ENCODE measurements around the gene KRTAP17-1.

KRTAP17-1 gene

DNA sequence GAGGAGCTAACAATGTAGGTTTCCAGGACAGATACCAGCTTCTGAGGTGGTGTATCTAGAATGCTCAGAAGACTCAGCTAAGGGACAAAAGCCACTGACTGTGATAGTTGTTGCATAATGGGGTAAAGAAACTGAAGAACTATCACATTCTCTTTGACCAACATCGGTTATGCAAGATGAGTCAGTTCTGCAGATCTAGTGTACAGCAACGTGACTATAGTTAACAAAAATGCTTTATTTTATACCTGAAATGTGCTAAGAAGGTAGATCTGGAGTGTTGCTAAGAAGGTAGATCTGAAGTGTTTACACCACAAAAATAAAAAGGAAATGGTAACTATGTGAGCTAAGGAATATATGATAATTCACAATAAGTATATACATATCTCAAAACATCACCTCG is 47.8 kb downstream of the KRTAP17-1 start:
- no peak overlapping the region for H3K27ac ChIP-seq
- no peak overlapping the region for H3K4me3 ChIP-seq

DNA sequence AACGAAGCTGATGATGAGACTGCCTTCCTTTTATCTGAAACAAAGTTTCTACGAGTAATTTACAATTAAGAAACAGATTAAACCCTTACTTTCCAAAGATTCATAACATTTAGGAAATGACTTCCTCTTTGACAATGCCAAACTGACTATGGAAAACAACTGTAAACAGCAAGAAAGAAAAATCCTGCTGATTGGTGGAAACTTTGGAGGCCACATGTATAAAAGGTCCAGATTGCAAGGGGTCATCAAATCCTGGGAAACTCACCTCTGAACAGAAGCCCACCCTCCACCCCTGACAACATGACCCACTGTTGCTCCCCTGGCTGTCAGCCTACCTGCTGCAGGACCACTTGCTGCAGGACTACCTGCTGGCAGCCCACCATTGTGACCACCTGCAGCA is 50.4 kb downstream of the KRTAP17-1 start, which contains the start of gene KRTAP9-6:
Gene KRTAP9-6, plus strand, starts transcription at position 301 of the 400 bp plus-strand sequence. Its CDS starts 0 bp downstream, at position 301.
- Histone ChIP-seq H3K4me3 (no peak within 1 kb of the TSS), H3K27ac (no peak within 1 kb of the TSS)
